HG03066 (cell line): ENCODE results near the gene GJA3.

Source experiments
- ATAC-seq: cut with Tn5 transposase; IDR thresholded peaks from one replicate; pipeline ENCODE4 v1.9.1; 2021; ENCODE audit warnings: low read depth; ENCODE audit not compliant: unreplicated experiment

The GJA3 gene

DNA sequence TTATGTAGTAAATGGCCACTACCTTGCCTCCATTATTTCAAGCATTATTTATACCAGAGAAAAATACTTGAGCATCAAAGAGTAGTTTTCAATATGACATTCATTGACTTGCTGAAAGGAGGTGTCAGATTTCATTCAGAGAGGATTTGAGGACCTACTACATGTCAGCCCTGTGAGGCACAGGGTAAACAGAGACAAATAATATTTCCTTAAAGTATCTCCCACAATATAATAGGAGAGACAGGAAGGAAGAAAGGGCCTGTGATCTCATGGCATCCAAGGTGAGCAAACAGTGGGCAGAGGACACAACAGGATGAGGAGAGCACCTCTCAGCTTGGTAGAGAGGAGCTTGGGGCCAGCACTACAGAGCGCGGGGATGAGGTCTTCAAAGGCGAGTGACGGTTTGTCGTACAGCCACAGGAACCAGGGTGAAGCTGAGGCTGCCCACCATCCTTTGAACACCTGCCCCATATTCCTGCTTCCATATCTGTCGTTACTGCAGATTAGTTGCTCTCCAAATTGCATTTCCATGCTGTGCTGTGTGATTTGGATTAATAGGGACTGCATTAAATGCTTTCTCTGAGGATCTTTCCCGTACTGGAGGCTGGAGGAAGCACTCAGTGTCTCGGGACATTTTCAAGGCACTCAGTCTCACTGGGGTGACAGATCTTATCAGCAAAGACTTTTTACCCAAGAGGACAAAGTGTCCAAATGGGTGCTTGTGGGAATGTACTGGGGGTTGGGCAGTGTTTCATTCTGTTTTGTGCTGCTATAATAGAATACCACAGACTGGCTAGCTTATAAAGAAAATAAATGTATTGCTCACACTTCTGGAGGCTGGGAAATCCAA lies 59.2 kb downstream of the GJA3 start:
- ATAC-seq, result no peak

DNA sequence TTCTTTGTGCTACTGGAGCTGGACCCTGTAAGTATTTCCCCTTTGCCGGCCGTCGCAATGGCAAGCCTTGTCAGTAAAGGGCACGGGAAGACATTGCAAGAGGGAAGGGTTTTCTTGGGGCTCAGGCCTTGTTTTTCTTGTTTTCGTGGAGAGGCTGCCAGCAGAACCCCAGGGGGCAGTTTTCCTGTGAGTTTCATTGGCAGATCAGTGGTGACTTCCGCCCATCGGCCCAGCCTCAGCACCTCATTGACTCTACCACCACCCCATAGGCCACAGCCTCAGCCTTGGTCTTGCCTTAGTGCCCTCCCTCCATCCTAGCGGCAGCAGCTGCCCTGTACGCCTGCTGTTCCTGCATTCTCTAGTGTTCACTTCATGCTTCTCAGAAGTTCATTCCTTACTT lies 61.5 kb downstream of the GJA3 start:
- ATAC-seq, result no peak

DNA sequence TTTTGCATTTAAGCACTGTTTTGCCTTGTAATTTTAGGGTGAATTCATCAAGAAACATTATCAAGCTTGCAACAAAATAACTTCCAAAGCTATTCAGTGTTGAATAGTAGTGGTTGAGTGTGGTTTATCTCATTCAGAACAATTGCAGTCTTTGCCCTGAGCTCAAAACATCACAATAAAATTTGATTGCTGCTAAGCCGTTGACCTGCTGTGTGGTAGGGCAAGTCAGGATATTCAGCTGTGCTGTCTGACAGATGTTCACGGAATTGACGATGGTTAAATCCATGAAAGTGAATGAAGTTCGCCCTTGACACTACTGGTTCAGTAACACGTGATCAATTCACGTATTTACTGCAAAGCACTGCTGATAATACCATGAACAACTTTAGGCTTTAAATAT lies 66.9 kb downstream of the GJA3 start:
- no peak for ATAC-seq

DNA sequence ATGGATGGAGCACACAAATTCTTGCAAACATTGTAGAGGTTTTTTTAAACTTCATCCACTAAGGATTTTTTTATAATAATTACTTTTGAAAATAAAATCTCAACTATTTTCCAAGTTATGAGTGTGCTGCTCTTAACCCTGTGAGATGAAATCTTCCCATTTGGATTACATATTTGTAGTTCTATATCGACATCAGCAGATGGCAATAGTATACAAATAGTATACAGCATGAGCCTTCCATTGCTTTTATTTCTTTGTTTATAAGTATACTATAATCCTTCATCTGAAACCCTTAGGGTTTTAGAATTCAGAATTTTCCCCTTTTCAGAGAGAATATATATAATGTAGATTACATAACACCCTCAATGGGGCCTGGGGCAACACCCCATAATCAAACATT lies 70.5 kb downstream of the GJA3 start:
- ATAC-seq, result no peak
